ENCODE data around the gene STAG1.

GRCh38 chr3:136329593-136329992, 422.6 kb downstream of the STAG1 start:
- TF ChIP-seq, protein P1, sequence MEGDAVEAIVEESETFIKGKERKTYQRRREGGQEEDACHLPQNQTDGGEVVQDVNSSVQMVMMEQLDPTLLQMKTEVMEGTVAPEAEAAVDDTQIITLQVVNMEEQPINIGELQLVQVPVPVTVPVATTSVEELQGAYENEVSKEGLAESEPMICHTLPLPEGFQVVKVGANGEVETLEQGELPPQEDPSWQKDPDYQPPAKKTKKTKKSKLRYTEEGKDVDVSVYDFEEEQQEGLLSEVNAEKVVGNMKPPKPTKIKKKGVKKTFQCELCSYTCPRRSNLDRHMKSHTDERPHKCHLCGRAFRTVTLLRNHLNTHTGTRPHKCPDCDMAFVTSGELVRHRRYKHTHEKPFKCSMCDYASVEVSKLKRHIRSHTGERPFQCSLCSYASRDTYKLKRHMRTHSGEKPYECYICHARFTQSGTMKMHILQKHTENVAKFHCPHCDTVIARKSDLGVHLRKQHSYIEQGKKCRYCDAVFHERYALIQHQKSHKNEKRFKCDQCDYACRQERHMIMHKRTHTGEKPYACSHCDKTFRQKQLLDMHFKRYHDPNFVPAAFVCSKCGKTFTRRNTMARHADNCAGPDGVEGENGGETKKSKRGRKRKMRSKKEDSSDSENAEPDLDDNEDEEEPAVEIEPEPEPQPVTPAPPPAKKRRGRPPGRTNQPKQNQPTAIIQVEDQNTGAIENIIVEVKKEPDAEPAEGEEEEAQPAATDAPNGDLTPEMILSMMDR (IDR thresholded peaks at IDR 0.05; ENCODE audit: poor library complexity), result no peak
- TF ChIP-seq EZH2 (IDR thresholded peaks at IDR 0.05; ENCODE audit: borderline replicate concordance), result no peak

All from hepatocyte (in vitro differentiated cells).